COLO668 (cell line): ENCODE measurements around the gene CCDC172.
A peak's percentile ranks its signal among the peaks of the same experiment; 100 is the strongest.

ENCODE experiments used
- DNase-seq: peaks from one replicate; lab custom pipeline; 2025; ENCODE audit not compliant: unreplicated experiment; lab: John Stamatoyannopoulos, UW

The CCDC172 gene, protein sequence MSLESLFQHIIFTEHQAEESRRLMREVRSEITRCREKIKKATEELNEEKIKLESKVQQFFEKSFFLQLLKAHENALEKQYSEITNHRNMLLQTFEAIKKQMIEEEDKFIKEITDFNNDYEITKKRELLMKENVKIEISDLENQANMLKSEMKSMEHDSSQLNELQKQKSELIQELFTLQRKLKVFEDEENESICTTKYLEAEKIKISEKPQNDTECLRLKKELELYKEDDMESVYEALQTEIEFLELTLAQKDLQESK

DNA sequence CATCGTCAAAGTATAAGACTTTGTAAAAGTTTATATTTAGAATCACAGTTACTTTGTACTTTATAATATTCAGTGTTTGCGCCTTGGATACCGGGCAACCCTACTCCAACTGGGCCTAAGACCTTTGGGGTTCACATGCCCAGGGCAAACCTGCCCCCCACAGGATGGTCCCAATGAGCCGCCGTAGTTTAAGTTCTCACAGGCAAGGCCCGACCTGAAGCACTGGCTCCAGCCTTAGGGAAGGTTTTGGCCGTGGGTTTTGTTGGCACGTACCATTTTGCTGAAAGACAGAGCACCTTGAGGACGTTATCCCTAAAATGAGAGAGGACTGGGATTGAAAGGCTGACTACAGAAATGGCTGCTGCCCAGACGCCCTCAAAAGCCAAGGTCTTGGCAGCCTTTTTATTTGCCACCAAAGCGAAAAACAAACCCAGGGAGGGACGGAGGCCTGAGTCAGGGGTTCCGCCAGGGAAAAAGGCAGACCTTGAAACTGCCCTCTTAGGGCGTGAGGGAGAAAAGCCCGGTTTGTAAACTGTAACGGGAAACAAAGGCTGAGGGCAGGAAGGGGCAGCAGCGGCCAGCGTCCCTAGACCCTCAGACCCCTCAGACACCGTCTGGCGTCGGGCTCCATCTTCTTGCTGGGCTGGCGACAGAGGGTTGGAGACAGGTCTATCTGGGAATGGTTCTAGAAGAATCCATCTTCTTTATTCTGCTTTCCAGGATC is at the start of gene CCDC172:
CCDC172 (plus strand) TSS at position 222 of the 724 bp plus-strand sequence. CDS start 564 bp downstream, outside the sequence.
- DNase-seq, result no peak

DNA sequence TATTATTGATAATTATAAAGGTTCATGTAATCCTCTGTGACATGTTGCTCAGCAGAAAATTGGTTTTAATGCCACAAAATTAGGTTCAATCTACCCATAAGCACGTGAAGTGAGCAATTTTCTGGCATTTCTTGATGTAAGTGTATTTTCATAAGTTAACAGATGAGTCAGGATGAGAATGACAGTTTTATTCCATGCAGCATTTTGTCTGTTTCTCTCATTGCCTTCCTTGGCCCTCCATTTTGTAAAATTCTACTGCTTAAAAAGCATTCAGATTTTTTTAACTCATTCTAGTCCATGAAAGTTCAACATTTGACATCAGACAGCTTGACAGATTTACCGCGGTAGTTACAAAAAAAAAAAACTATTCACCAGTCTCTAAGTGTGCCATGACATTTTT is 47.3 kb upstream of the CCDC172 start:
- DNase-seq, result no peak

DNA sequence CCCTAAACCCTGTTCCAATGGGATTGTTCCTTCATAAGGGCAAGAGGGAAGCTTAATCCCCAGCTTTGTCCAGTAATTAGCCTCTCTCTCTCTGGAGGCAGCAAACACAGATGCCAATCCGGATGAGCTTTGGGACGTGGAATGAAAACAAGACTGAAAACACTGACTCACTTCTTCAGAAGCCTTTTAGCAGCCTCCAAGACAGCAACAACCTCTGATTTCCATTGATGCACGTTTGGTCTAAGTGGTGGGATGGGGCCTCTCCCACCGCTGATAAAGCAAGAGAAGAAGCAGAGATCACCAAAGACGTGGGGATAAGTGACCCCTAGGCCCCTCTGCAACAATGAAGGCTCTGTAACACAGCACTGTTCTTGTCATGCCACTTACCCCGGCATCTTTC is 45.4 kb upstream of the CCDC172 start:
- no peak for DNase-seq

DNA sequence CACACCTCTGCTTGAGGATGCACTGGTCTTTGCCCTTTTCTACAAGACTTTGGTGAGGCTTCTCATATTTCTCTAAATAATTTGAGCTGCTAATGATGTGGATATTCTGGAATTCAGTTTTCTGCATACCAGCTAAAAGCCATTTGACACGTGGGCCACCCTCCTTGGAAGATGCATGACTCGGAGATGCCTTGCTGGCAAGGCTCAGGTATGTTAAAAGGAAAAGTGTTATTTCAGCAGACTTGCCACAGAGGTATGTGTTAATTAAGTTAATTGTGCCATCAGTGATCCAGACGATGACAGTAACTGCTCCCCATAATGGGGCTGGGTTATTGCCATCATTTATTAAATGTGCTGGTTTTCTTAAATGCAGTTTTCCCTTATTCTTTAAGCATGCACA is 42.5 kb upstream of the CCDC172 start:
- DNase-seq, result no peak

DNA sequence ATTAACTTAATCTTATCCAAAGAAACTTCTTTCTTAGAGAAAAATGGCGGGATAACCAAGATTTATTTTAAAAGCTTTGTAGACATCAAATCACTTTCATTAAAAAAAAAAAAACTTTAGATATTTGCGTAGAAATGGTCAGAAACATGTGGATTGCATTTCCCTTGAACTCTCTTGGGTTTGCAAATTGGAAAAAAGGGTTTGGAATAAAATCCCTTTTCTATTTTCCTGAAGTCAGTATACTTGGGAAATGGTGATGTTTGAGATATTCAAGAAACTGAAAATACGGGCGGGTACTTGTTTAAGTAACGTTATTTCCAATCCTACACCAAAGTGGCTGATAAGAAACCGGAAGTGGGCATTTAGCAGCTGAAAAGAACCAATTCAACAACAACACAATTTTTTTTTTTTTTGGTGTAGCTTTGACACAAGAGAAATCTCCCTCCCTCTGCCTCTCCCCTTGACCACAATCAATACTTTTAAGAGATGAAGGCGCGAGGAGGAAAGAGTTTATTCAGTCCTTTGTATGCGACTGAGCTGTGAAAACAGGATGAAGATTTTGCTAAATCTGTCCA is 37.5 kb upstream of the CCDC172 start:
- DNase-seq, result no peak

DNA sequence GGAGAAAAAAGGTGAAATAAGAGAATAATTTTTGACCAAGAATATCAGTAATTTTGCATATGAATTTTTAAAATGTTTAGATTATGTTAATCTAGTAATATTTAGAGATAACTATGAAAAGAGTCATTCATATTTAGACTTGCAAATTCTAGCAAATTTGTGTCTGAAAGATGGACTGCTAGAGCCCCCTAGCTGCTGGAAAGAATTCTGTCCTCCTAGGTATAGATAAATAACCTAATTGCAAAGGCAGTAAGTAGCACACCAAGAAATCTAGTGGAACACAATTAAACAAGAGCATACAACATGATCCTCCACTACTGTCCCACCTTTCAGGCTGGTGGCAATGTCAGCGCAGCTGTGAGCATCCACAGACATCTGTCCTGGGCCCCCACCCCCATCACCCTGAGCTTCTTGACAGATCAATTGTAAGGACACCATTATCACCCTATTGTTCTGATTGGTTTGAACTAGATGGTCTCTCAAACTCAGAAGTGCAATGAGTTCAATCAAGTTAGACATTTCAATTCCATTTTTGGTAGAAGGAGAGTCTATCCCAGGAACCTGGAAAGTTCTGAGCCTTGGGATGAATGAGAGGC is 36.2 kb upstream of the CCDC172 start:
- peak; percentile 1 for DNase-seq

DNA sequence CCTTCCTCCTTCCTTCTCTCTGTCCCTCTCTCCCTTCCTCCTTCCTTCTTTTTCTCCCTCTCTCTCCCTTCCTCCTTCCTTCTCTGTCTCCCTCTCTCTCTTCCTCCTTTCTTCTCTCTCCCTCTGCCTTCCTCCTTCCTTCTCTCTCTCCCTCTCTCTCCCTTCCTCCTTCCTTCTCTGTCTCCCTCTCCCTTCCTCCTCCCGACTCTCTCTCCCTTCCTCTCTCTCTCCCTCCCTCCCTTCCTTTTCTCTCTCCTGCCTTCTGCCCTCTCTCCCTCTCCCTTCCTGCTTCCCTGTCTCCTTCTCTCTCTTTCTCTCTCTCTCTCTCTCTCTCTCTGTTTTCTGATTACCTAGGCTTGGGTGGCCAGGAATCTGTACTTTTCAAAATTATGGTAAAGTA is 34.6 kb upstream of the CCDC172 start:
- no peak for DNase-seq

DNA sequence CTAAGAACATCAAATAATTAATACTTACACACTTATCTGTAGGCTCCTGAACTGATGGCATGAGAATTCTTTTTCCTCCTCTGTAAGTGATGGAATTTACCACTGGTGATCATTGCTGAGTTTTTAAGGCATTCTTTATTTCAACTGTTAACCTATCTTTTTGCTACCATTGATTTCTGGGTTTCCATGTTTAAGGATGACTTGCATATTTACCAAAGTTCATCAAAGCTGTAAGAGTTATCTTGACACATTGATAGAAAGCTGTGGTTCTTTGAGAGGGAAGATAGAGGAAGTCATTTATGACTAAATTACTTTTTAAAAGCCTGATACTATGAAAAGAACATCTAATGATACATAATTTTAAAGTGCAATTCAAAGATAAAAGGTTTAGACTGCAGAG is 31.8 kb upstream of the CCDC172 start:
- no peak for DNase-seq

DNA sequence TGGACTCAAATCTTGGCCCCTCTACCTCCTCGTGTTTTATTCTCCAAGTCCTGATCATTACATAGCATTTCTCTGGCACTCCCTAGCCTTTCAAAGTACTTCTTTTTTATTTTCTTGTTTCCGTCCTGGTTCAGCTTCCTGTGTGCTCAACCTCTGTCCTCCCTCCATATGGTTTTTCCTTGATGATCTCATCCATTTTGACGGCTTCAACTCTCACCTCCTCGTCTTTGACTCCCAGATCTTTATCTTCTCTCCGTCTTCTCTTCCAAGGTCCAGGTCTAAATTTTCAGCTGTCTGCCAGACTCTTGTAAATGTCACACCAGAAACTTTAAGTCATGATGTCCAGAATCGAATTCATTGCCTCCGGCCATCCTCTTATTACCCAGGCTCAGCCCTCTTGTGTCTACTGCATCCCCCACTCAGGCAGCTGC is 27.9 kb upstream of the CCDC172 start:
- DNase-seq, result no peak

DNA sequence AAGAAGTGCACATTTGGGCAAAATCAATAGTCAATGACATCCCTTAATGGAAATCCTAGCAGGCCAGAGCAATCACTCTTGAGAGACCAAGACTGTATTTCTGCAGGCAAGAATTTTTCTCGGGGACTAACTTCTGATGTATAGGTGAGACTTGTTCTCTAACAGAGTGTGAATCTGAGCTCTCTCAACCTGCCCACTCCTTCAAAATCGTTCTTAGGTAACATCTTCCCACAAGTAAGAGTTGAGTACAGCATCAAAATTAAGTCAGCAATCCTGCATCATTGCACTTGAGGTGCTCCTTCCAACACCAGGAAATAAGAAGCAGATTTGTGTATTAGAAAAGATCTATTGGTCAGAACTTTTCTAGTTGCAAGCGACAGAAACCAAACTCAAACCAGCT is 25.7 kb upstream of the CCDC172 start:
- no peak for DNase-seq

DNA sequence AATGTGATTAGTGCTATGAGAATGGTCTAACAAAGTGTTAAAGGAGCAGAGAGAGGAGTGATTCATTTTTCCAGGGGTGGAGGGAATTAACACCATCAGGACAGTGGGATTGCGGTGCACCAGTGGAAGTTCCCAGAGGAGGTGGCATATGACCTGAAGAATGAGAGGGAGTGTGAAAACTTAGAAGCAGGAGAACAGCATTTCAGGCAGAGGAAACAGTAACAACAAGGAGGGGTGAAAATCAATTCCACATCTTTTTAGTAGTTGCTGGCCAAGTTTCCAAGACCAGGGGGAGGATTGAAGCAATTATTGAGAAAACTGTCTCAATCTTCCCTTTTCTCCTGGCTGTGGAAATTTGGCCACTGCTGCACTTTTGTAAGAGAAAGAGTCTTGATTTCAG is 23.7 kb upstream of the CCDC172 start:
- no peak for DNase-seq

DNA sequence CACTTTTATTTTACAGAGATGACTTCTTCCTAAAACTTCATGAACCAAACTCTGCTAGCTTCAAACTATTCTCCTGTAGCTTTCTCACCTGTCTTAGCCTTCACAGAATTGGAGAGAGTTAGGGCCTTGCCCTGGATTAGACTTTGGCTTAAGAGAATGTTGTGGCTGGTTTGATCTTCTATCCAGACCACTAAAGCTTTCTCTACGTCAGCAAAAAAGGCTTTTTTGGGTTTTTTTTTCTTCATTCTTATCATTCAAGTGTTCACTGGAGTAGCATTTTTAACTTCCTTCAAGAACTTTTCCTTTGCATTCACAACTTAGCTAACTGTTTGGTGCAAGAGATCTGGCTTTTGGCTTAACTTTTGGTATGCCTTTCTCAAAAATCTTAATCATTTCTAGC is 19.3 kb upstream of the CCDC172 start:
- no peak for DNase-seq

DNA sequence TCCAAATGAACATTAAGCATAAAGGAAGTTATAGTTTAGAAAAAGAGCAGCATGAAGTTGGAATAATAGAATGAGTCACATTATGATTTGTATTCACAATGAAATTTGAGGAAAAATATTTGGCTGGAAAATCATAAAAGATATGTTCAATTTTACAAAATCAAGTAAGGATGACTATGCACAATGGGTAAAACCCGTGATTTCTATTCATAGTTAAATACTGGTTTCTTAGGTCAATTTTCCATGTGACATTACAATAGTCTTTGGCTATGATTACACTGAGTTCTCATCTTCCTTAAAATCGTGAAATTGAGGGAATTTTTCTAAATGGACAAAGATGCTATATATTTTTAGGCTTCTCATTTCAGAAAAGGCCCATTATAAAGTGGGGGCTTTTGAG is 17.4 kb upstream of the CCDC172 start:
- DNase-seq, result no peak

DNA sequence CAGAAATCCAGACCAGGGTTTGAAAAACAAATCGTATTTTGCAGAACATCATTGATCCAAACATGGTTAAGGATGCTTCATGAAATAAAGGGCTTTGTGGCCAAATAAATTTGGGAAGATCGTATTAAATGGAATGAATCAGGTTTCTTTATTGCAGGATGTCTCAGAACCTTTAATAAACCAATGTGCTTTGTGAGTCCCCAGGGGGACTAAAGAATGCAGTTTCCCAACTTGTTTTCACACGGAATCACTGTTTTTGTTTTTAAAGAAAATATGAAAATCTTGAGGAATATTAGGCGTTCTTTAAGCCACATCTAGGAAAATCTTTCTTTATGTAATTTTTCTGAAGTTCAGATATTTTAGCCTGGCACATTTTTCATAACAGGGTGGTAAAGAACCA is 16.8 kb upstream of the CCDC172 start:
- no peak for DNase-seq

DNA sequence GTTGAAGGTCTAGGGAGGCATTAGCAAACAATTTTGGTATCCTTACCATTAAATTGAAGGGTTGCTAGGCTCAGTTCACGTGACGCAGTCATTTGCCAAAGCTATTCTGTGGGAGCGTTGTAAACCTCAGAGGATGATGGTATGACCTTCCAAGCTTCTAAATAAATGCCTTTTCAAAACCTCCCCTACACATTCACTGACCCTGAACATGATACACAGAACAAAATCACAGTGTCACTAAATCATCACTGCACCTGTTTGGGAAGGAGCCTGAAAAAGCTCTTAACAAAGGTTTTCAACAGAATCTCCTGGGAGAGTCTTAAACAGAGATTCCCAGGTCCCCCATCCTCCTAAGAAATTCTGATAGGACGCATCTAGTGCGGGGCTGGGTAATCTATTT is 13.2 kb upstream of the CCDC172 start:
- no peak for DNase-seq

DNA sequence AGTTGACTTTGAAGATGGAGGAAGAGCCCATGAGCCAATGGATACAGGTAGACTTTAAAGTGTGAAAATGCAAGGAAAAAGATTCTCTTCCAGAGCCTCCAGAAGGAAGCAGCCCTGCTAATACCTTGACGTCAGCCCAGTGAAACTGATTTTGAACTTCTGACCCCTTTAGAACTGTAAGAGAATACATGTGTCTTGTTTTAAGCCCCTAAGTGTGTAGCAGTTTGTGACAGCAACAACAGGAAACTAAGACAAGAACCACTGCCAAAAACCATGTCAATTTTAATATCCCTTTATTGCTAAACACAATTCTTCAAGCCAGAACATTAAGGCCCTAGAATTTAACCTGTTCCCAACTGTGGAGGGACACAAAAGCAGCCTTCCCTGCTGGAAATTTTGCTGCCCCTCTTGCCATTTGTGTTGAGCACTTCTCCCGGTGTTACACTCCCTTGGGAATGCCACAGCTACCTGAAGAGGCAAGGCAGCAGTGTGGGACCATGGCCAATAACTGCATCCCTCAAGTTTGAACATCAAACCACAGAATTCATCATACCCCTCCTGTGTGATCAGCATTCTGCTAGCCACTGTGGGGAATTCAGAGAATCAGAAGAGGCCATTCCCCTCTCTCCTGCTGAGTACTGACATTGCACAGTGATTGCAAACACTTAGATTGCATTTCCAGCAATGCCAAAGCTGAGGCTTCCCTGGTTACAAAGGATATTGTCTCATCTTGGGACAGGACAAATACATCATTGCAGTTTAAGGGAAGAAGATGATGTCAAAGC is 12.3 kb upstream of the CCDC172 start:
- DNase-seq, result no peak

DNA sequence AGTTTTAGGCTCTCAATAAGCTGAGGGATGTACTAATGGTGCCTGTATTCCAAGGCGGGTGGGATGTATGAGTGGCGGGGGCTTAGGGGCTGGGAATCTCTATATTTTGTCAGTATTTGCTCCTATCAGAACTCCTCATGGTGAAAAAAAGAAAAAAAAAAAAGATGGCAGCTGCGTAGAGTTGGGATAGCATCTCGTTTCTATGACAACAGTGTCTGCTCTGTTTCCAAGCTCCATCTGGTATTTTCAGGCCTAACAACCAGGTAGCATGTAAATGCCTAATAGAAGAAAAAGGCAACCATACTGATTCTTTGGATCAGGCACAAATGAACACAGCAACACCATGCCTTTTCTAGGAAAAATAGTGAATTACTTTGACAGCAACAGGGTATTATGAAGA is 11.7 kb upstream of the CCDC172 start:
- DNase-seq, result no peak

DNA sequence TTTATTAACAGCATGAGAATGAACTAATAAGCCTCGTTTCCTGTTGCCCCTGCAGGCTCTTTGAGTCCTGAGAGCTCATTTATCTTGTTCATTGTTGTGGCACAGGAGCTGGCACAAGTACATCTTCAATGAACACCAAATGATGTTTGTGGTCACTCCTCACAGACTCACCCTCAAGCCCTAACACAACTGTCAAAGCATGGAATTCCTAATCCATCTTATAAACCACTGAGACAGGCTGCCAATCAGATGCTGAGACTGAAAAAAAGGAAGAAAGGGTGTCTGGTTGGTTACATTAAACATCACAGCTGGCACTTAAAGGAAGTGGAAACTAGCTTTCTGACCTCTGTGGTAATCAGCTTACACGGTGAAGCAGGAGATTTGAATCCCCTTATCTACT is 7.7 kb upstream of the CCDC172 start:
- DNase-seq, result no peak

DNA sequence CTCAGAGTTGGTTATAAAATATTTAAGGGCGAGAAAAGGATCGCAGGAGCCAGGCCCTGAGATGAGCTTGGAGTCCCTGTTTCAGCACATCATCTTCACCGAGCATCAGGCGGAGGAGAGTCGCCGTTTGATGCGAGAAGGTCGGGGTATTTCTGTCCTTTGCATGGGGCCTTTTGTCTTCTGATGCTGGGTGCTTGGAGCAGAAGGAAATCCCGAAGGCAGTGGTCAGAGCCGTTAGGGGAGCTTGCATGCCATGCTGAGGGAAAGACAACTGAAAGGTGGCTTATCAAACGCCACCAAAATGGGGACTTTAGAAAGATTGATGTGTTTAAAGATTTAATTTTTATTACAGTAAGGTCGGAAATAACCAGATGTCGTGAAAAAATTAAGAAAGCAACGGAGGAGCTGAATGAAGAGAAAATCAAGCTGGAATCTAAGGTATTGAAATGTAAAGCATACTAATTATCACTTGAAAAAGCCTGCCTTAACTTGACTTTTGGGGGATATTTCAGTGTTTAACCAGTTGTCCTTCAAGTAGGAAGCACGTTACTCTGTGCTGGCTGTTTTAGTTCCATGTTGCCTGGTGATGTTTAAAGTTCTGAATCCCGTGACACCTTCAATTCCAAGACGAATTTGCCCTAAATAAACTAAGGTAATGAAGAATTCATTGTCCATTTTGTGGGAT is 845 bp downstream of the CCDC172 start:
- DNase-seq, result no peak

DNA sequence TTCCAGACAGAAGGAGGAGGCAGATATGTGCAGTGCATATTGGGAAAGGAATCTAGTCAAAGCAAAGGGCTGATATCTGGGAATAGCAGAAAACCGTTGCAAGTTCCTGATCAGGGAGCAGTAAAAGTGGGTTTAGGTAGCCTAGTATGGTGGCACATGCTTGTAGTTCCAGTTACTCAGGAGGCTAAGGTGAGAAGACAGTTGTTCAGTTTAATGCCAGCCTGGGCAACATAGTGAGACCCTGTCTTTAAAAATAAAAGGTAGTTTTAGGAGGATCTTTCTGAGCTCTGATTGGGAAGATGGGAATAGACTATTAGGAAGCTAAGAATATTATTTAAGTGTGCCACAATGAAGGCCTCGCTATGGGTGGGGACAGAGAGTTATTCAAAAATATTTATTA is 1.7 kb downstream of the CCDC172 start:
- no peak for DNase-seq

DNA sequence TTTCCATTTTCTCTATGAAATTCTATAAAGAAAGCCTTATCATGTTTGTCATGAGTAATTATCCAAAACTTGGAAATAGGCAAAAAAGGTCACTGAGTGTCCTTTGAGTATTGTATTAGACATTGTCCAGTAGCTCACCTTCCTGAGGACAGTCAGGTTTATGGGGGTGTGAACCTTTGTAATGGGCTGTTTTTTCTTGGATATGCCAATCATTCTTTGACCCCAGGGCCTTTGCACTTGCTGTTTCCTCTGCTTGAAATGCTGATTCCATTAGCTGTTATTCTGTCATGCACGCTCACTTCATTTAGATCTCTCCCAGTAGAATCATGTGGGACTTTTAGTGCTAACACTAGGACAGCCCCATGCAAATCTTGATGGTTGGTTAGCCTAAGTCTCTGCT is 4.9 kb downstream of the CCDC172 start:
- DNase-seq, result no peak
